Tibial nerve (tissue), 4 donors: Measurements from ENCODE around the gene H2BK1.

Experiments used
- EP300 ChIP-seq, 2 donors: sonication (generic); formaldehyde crosslinking; IDR thresholded peaks; one replicate each; pipeline ENCODE4 v1.6.1; 2017; ENCODE audit warnings: antibody characterized with exemption in 2 of 2, mild to moderate bottlenecking in 1 of 2
- POLR2A ChIP-seq, 2 donors: fragments of 450-650 bp; IDR thresholded peaks; one replicate each; pipeline ENCODE4 v1.6.1; 2017; ENCODE audit warnings: antibody characterized with exemption in 2 of 2, mild to moderate bottlenecking in 2 of 2, moderate library complexity in 2 of 2
- TF ChIP-seq, protein P1 (sequence below), 5 experiments: fragments of 200-600 bp in 3 of 5; fragments of 450-650 bp in 2 of 5; sonication (generic) in 3 of 5; IDR thresholded peaks; one replicate each; pipeline ENCODE4 v1.5.1; 2016 to 2019; ENCODE audit warnings: antibody characterized with exemption in 5 of 5, mild to moderate bottlenecking in 3 of 5, moderate library complexity in 2 of 5

DNA sequence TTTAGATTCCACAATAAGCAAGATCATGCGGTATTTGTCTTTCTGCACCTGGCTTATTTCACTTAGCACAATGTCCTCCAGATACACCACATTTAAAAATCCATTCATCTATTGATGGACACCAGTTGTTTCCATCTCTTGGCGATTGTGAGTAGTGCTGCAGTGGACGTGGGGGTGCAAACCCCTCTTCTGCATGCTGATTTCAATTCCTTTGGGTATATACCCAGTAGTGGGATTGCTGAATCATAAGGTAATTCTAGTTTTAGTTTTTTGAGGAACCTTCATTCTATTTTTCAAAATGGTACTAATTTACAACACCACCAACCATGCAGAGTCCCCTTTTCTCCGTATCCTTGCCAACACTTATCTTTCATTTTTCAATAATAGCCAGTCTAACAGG, 21.2 kb downstream of the H2BK1 start:
- TF ChIP-seq POLR2A (IDR thresholded peaks at IDR 0.05) = no peak
- TF ChIP-seq, protein P1, sequence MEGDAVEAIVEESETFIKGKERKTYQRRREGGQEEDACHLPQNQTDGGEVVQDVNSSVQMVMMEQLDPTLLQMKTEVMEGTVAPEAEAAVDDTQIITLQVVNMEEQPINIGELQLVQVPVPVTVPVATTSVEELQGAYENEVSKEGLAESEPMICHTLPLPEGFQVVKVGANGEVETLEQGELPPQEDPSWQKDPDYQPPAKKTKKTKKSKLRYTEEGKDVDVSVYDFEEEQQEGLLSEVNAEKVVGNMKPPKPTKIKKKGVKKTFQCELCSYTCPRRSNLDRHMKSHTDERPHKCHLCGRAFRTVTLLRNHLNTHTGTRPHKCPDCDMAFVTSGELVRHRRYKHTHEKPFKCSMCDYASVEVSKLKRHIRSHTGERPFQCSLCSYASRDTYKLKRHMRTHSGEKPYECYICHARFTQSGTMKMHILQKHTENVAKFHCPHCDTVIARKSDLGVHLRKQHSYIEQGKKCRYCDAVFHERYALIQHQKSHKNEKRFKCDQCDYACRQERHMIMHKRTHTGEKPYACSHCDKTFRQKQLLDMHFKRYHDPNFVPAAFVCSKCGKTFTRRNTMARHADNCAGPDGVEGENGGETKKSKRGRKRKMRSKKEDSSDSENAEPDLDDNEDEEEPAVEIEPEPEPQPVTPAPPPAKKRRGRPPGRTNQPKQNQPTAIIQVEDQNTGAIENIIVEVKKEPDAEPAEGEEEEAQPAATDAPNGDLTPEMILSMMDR (IDR thresholded peaks at IDR 0.05) = no peak
- TF ChIP-seq EP300 (IDR thresholded peaks at IDR 0.05) = no peak
